Measurements from ENCODE around the gene SEMA3G. TPM values are rescaled to one million over a fixed set of nuclear protein-coding genes. Genes with fewer than 3 reads are reported as not detected.

The SEMA3G gene
- polyA plus RNA-seq, 1 donor from 2014 or later, result not detected

DNA sequence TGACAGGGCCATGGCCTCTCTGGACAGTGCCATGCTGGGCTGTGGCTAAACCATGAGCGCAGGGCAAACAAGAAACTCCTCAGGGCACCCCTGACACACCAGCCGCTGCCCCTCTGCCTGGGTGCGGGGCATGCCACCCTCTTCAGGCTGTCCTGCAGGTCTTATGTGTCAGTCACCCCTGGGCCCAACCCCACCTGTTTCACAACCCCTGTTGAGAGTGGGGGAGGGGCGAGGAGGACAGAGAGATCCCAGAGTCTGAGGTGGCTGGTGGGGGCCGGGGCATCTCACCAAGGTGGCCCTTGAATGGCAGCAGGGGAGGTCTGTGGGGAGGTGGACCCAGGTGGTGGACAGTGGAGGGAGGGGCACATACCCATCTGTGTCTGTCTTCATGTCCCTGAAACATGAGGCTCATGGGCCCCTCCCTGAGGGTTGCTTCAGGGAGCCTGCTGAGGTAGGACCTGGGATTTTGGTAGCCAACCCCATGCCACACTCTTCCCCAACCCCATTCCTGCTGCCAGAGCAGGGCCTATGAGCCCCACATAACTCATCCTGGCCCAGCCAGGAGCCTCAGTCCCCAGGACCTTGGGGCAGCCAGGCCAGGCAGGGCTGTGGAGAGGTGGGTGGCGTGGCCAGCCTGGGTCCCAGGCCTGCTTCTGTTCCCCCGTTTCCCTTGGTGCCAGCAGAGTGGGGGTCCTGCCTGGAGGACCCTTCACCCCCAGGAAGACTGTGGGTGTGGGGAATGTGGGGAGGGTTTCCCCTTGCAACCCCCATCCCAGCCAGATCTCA lies 48.5 kb upstream of the SEMA3G start:
- H3K4me3 ChIP-seq (ENCODE audit: low read length), result no peak overlapping the region
- no peaks in the 10 kb centered on the region for H3K9me3 ChIP-seq (ENCODE audit: low read length)
- TF ChIP-seq SMC3 (conservative IDR thresholded peaks at IDR 0.05; ENCODE audit: poor library complexity), result no peak
- no peak for TF ChIP-seq MXI1 (conservative IDR thresholded peaks at IDR 0.05; ENCODE audit: poor library complexity, severe bottlenecking)
- no peak for TF ChIP-seq RAD21 (conservative IDR thresholded peaks at IDR 0.05)
- TF ChIP-seq POLR2AphosphoS5 (IDR thresholded peaks at IDR 0.05), result no peak
- no peak for TF ChIP-seq EZH2 (IDR thresholded peaks at IDR 0.05; ENCODE audit: borderline replicate concordance, insufficient read depth, low read length, poor library complexity, severe bottlenecking)
- TF ChIP-seq EP300 (conservative IDR thresholded peaks at IDR 0.05; ENCODE audit: poor library complexity, severe bottlenecking), result no peak
- TF ChIP-seq, protein P1, sequence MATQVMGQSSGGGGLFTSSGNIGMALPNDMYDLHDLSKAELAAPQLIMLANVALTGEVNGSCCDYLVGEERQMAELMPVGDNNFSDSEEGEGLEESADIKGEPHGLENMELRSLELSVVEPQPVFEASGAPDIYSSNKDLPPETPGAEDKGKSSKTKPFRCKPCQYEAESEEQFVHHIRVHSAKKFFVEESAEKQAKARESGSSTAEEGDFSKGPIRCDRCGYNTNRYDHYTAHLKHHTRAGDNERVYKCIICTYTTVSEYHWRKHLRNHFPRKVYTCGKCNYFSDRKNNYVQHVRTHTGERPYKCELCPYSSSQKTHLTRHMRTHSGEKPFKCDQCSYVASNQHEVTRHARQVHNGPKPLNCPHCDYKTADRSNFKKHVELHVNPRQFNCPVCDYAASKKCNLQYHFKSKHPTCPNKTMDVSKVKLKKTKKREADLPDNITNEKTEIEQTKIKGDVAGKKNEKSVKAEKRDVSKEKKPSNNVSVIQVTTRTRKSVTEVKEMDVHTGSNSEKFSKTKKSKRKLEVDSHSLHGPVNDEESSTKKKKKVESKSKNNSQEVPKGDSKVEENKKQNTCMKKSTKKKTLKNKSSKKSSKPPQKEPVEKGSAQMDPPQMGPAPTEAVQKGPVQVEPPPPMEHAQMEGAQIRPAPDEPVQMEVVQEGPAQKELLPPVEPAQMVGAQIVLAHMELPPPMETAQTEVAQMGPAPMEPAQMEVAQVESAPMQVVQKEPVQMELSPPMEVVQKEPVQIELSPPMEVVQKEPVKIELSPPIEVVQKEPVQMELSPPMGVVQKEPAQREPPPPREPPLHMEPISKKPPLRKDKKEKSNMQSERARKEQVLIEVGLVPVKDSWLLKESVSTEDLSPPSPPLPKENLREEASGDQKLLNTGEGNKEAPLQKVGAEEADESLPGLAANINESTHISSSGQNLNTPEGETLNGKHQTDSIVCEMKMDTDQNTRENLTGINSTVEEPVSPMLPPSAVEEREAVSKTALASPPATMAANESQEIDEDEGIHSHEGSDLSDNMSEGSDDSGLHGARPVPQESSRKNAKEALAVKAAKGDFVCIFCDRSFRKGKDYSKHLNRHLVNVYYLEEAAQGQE (IDR thresholded peaks at IDR 0.05; ENCODE audit: borderline replicate concordance), result no peak
- TF ChIP-seq, protein P2, sequence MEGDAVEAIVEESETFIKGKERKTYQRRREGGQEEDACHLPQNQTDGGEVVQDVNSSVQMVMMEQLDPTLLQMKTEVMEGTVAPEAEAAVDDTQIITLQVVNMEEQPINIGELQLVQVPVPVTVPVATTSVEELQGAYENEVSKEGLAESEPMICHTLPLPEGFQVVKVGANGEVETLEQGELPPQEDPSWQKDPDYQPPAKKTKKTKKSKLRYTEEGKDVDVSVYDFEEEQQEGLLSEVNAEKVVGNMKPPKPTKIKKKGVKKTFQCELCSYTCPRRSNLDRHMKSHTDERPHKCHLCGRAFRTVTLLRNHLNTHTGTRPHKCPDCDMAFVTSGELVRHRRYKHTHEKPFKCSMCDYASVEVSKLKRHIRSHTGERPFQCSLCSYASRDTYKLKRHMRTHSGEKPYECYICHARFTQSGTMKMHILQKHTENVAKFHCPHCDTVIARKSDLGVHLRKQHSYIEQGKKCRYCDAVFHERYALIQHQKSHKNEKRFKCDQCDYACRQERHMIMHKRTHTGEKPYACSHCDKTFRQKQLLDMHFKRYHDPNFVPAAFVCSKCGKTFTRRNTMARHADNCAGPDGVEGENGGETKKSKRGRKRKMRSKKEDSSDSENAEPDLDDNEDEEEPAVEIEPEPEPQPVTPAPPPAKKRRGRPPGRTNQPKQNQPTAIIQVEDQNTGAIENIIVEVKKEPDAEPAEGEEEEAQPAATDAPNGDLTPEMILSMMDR (IDR thresholded peaks at IDR 0.05; ENCODE audit: poor library complexity, severe bottlenecking), result no peak
- no peak for TF ChIP-seq TAF1 (IDR thresholded peaks at IDR 0.05; ENCODE audit: low read depth)
- H3K36me3 ChIP-seq (ENCODE audit: insufficient read depth, low read length), result no peaks in the 10 kb centered on the region
- H2AFZ ChIP-seq (ENCODE audit: low read depth, low read length), result no peak overlapping the region
- no peak overlapping the region for H3K9ac ChIP-seq (ENCODE audit: low read length)
- H3K4me2 ChIP-seq (ENCODE audit: low read length), result no peak overlapping the region
- no peaks in the 10 kb centered on the region for H3K27me3 ChIP-seq (ENCODE audit: insufficient read depth, low read depth, low read length)
- no peaks in the 10 kb centered on the region for H4K20me1 ChIP-seq (ENCODE audit: insufficient read depth)
- no peaks in the 10 kb centered on the region for H3K9me2 ChIP-seq (ENCODE audit: insufficient read depth, low read length)
- no peaks in the 10 kb centered on the region for H3K79me2 ChIP-seq (replicated peaks; ENCODE audit: insufficient read depth, low read length)
- no peak overlapping the region for H3K27ac ChIP-seq (ENCODE audit: low read length)
- no peaks in the 10 kb centered on the region for H3F3A ChIP-seq (ENCODE audit: insufficient read depth, low read length, poor library complexity, severe bottlenecking)

DNA sequence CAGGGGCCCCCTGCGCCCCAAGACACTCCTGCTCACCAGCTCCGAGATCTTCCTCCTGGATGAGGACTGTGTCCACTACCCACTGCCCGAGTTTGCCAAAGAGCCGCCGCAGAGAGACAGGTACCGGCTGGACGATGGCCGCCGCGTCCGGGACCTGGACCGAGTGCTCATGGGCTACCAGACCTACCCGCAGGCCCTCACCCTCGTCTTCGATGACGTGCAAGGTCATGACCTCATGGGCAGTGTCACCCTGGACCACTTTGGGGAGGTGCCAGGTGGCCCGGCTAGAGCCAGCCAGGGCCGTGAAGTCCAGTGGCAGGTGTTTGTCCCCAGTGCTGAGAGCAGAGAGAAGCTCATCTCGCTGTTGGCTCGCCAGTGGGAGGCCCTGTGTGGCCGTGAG lies 47.2 kb upstream of the SEMA3G start:
- H3F3A ChIP-seq (ENCODE audit: insufficient read depth, low read length, poor library complexity, severe bottlenecking), result no peaks in the 10 kb centered on the region
- H3K4me3 ChIP-seq (ENCODE audit: low read length), result no peak overlapping the region
- no peaks in the 10 kb centered on the region for H4K20me1 ChIP-seq (ENCODE audit: insufficient read depth)
- no peaks in the 10 kb centered on the region for H3K36me3 ChIP-seq (ENCODE audit: insufficient read depth, low read length)
- H3K9me3 ChIP-seq (ENCODE audit: low read length), result no peaks in the 10 kb centered on the region
- H3K27ac ChIP-seq (ENCODE audit: low read length), result no peak overlapping the region
- no peaks in the 10 kb centered on the region for H3K27me3 ChIP-seq (ENCODE audit: insufficient read depth, low read depth, low read length)
- no peak overlapping the region for H2AFZ ChIP-seq (ENCODE audit: low read depth, low read length)
- H3K9me2 ChIP-seq (ENCODE audit: insufficient read depth, low read length), result no peaks in the 10 kb centered on the region
- H3K79me2 ChIP-seq (replicated peaks; ENCODE audit: insufficient read depth, low read length), result no peaks in the 10 kb centered on the region
- H3K9ac ChIP-seq (ENCODE audit: low read length), result no peak overlapping the region
- no peak for TF ChIP-seq EZH2 (IDR thresholded peaks at IDR 0.05; ENCODE audit: borderline replicate concordance, insufficient read depth, low read length, poor library complexity, severe bottlenecking)
- TF ChIP-seq, protein P2 (IDR thresholded peaks at IDR 0.05; ENCODE audit: poor library complexity, severe bottlenecking), result no peak
- TF ChIP-seq, protein P1 (IDR thresholded peaks at IDR 0.05; ENCODE audit: borderline replicate concordance), result no peak
- no peak for TF ChIP-seq RAD21 (conservative IDR thresholded peaks at IDR 0.05)
- TF ChIP-seq POLR2AphosphoS5 (IDR thresholded peaks at IDR 0.05), result no peak
- no peak for TF ChIP-seq TAF1 (IDR thresholded peaks at IDR 0.05; ENCODE audit: low read depth)
- TF ChIP-seq SMC3 (conservative IDR thresholded peaks at IDR 0.05; ENCODE audit: poor library complexity), result no peak
- TF ChIP-seq MXI1 (conservative IDR thresholded peaks at IDR 0.05; ENCODE audit: poor library complexity, severe bottlenecking), result no peak
- no peak for TF ChIP-seq EP300 (conservative IDR thresholded peaks at IDR 0.05; ENCODE audit: poor library complexity, severe bottlenecking)
- no peak overlapping the region for H3K4me2 ChIP-seq (ENCODE audit: low read length)

Data from neural cell (in vitro differentiated cells).